HG03354 (cell line): ENCODE data around the gene AMBP.
A peak's percentile ranks its signal among the peaks of the same experiment; 100 is the strongest.
"Not testable (repeated sequence)": the region's sequence is repeated elsewhere in the genome, so short reads cannot be mapped to it uniquely, and the experiment has no call there.

Experiments used
- ATAC-seq: cut with Tn5 transposase; IDR thresholded peaks from one replicate; pipeline ENCODE4 v1.9.1; 2021; ENCODE audit warnings: mild to moderate bottlenecking; ENCODE audit not compliant: unreplicated experiment, poor library complexity, severe bottlenecking

Gene AMBP

DNA sequence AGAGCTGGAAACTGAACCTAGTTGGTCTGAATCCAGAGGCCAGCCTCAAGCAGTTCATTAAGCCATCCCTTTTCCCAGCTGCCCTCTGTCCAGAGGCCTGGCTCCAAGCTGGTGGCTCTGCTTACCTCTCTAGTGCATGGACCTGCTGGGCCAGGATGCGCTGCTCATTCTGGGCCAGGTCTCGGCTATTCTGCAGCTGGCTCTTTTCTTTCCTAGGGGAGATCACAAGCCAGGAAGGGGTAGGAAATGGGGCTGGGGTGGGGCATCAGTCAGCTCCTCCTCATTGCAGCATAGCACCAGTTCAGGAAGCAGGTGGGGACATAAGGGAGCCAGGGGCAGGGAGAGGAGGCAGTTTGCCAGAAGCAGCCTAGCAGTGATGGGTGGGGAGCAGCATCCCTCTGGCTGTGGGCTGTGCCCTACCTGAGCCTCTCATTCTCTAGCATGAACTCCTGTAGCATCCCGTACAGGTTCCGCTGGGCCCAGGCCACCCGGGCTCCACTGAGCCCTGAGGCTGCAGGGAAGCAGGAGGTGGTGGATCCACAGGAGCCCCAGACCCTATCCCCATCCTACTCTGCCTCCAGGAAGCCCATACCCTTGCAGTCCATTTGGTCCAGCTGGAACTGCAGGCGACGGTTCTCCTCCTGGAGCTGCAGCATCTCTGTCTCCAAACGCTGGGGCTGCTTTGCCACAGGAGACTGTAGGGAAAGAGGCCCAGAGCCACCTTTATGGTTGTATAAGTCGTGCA is 15.8 kb upstream of the AMBP start:
- no peak for ATAC-seq

DNA sequence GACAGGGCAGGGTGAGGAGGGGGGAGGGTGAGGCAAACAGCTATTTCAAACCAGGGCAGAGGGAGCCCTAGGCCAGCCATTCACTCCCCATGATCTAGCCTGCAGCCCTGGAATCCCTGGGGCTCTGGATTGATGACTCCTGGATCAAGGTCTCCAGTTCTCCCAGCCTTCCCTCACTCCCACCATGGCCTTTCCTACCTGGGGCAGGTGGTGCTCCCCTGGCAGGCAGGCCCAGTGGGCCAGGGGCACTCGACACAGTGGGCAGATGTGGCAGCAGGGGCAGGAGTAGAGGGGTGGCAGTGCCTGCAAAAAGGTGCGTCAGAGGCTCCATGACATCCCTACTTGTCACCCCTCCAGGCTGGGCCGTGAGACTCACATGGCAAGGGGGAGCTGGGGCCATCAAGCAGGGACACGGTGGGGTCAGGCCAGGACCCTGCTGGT is 15.0 kb upstream of the AMBP start:
- no peak for ATAC-seq

DNA sequence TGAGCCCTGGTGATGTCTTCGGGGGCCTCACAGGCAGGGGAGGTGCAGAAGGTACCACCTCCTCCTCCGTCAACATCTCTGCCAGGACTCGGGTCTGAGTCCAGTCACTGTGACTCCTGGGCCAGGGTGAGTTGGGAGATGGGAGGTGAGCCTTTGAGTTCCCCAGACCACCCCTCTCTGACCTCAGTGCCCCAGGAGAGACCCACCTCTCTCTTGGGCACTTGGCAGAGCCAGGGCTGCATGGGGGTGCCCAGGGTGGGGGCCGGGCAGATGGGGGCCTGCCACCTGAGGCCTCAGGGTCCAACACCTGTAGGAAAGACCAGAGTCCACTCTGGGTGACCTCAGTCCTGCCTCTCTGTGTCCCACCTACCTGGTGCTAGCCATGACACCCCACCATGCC is 14.2 kb upstream of the AMBP start:
- ATAC-seq = no peak

DNA sequence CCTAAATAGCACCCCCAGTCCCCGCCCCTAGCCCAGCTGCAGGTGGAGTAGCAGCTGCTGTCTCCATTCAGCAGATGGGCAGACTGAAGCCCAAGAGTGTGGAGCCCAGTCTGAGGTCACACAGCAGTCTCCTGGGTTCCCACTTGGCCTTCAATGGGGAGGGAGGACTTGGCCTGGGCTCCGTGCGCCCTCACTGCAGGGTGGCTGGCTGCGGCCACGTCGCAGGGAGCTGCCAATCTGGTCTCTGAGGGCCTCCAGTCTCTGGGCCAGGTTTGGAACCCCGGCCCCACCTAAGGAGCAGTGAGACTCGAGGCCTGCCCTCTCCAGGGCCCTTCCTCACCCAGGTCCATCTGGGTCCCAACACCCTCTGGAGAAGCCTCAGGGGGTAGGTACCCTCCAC is 13.6 kb upstream of the AMBP start:
- no peak for ATAC-seq

DNA sequence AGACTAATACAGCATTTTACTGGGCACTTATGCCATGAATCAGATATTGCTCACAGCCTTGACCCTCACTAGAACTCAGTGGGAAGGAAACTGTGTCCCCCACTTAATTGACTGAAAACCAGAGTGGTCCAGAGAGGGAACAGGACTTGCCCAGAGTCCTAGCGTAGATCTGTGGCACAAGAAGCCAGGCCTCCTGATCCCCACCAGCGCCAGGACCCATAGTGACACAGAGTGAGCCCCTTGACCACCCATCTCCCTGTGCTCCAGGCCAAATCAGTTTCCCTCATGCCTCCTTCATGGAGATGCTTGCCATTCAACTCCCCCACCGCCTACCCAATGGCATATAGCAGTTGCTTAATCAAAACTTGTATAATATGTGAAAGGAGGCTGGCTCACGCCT is 12.7 kb upstream of the AMBP start:
- ATAC-seq = no peak

DNA sequence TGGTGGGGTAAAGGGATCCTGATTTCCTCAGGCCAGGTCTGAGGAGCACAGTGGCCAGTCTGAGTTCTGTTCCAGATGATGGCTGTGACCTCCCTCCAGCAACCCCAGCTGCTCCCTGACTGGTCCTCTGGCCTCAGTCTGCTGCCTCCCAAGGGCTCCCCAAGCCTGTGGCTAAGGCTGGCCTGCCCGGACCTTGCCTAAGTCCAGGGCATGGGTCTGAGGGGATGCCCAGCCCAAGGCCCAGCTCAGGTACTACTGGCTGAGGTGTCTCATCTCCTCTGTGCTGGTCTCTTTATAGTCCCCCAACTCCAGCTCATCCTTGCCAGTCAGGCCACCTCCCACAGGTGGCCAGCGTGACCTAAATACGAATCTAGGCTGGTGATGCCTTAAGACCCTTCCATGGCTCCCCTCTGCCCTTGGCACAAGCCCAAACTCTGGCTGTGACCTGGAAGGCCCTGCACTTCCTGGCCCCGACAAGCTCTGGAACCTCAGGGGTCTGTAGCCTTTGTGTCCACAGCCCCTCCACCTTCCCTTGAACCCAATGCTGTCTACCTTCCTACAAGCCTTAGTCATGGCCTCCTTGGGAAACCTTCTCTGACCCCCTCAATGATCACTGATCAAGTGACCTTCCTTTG is 11.2 kb upstream of the AMBP start:
- ATAC-seq = no peak

DNA sequence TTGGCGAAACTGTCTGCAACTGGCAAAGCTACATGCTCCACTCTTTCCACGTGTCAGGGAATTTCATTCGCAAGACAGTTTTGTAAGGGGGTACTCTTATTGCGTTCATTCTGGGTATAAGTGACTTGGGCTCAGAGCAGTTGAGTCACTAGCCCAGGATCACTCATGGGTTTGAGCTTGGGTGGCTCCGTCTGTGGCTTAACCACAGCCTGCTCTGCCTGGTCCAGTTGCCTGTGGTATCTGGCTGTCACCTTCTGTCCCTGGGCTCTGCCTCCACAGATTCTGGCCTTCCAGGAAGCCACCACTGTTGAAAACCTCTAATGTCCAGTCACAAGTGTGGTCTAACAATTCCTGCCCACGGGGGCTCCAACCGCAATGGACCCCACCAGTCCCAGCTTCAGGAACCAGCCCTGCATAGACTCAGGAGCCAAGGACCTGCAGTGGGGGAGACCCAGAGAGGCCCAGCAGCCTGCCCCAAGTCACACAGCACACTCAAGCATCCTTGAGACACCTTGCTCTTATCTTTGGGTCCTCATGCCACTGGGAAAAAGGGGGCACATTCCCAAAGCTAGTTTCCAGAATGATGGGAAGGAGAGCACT is 10.6 kb upstream of the AMBP start:
- no peak for ATAC-seq

DNA sequence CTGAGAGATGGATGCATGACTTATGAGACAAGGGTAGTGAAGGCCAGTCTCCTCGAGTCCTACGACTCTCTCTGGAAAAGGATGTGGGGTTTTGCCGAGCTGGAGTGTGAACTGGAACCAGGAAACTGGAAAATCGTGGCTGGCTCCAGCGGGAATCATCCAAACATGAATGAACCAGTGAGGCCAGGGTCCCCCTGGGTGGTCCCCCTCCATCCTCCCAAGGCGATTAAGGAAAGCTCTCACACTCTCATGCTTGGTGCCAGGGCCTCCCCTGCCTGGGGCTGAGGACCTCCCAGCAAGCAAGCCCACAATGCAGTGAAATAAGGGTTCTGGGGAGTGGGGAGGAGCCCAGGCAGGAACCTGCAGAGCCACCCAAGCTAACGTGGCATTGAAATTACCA is 9.6 kb upstream of the AMBP start:
- ATAC-seq = no peak

DNA sequence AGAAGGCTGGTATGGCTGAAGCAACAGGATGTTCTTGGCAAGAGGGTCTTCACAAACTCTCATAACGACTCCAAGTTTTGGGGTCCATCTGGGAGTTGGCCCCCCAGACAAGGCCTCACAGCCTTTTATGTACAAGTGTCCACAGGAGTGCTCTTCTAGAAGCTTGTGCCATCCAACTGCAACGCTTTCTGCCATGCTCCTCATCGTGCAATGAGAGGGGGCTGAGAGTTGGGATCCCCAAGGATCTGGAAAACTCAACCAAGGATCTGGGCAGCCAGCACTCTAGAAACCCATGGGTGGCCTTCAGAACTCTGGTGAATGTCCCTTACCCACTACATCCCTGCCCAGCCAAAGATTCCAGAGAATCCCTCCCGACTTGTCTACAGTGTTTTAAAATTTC is 8.5 kb upstream of the AMBP start:
- no peak for ATAC-seq

DNA sequence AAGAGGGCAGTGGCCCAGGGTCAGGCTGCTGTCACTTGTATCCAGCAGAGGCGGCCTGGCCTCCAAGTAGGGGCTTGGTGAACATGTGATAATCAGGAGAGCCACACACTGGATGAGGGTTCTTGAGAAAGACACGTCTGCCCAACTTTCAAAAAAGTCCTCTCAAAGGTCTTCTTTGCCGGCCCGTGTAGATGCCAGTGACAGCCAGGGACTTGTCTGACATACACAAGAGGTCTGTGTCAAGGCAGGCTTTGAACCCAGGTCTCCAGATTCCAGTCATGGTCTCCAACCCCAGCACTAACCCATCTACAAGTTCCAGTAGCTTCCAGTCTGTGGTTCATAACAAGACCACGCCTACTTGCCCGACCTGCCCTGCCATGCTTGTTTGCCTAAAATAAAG is 7.9 kb upstream of the AMBP start:
- no peak for ATAC-seq

DNA sequence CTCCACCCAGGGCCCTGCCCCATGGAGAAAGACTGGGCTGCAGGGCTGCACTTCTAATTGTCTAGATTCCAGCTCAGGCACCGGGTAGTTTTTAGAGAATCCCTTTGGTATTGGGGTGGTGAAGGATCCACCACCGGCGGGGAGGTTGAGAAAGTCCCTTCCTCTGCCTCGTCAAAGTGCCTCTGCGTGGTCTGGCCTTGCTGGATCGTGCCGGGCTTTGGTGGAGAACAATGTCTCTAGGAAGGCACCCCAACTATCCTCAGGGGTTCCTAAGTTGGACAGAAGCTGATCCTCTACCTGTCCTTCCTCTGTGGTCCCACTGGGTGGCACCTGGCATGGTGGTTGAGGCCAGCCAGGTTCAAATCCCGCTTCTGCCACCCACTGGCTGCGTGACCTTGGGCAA is 7.3 kb upstream of the AMBP start:
- no peak for ATAC-seq

DNA sequence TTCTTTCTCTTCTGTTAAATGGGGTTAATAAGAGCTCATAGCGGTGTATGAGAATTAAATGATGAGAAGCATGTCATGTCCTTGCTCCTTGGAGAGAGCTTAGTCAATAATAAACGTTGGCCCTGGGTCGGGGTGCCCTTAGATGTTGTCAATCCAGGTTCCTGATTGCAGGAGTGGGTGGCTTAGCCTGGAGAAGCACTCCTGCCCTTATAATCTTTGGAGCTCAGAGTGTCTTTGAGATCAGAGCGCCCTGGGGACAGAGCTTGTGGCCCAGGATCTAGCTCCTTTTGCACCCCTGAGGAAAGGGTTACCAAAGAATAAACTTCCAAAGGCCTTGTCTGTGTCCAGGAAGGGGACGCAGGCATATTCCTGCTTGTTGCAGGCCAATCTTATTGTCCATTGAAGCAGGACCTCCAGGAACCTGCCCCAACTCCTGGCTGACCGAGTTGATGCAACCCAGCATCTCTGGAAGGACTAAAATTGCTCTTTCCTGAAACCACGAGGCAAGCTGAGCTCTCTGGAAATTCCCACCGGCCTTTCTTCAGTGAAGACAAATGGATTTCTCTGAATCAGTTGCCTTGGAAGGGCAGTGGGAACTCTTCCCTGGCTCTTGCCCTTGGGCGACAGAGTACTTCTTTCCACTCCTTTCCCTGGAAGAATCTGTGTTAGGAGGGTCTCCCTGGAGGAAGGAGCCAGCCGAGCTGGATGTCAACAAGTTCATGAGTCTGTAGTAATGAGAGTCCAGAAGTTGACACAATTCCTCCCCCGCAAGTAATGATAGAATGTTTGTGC is 6.4 kb upstream of the AMBP start:
- no peak for ATAC-seq

DNA sequence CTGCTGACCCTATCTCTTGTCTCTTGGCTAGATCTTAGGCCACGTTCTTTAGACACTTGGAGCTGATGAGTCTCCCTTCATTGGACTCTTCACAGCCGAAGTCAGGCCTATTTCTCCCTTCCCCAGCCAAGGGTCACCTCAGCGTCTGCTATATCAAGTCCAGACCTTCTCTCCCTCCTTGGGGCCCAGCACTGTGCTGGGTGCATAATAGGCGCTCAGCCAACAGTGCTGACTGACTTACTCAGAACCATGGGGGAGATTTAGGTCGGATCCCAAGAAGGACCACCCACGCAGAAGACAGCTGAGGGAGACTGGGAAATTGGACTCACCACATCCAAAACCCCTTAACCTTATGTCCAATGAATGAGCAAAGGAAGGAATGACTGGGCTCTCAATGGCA is 5.6 kb upstream of the AMBP start:
- no peak for ATAC-seq

DNA sequence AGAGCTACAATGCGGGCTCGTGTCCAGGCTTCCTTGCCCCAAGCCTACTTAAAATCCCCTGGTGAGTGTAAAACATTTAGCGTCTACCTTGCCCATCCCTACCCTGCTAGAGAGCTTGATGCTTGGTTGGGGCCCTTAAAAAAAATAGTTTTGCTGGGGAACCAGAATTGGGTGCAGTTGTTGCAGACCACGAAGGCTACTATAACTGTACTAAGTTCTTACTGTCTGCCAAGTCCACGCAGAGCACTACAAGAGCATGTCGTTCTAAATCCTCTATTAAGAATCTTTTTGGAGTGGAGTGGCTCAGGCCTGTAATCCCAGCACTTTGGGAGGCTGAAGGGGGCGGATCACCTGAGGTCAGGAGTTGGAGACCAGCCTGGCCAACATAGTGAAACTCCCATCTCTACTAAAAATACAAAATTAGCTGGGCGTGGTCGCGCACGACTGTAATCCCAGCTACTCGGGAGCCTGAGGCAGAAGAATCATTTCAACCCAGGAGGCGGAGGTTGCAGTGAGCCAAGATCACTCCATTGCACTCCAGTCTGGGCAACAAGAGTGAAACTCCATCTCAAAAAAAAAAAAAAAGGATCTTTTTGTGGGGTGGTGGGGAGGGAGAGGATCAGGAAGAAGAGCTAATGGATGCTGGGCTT is 4.8 kb upstream of the AMBP start:
- ATAC-seq = not testable (repeated sequence)

DNA sequence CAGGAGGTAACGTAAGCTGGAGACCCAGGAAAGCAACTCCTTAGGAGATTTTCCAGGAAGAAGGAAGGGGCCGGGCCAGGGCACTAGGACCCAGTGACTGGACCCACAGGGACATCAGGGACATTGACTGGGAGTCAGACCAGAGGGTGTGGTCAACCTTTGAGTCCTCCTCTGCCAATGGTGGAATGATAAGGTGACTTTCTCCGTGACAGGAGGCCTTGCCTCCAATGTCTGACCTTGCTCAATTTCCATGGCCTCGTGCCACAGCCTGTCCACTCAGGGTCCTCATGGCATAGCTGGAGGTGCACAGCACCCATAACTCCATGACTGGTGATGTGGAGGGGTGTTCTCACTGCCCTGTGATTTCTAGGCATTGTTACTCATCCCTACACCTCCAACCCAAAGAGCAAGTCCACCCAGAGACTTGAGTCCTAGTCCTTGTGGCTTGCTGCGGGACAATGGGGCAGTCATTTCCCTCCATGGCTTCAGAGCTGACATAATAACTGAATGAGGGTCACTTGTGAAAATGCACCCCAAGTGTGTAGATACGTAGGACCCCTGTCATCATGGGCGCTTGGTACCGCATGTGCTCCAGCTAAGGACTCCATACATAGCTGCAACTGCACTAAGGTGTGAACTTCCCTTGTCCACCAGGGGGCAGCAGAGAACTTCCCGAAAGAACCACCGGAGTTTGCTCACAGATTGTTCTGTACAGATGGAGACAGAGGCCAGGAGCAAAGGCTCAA is 4.1 kb upstream of the AMBP start:
- peak; percentile 85 for ATAC-seq

DNA sequence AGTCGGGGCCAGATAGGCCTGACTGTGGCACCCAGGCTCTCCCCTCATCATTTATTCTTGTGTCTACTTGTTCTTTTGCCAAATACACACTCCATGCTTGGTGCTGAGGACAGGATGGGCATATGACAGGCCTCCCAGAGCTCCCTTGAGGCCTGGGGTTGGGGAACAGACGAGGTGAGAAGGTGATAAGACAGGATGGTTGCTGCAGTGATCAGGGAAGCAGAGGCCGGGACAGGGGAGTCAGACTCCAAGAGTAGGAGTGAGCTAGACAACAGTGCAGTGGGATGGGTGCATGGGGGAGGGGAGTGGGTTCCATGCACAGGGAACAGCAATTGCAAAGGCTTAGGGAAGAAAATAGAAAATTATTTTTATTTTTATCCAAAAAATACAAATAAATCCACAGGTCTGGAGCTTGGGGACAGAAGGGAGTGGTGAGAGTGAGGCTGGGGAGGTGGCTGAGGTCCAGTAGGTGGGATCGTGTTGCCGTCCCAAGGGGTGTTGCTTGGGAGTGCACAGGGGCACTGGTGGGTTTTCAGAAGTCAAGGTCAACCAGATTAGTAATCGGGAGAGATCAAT is 3.4 kb upstream of the AMBP start:
- ATAC-seq = no peak

DNA sequence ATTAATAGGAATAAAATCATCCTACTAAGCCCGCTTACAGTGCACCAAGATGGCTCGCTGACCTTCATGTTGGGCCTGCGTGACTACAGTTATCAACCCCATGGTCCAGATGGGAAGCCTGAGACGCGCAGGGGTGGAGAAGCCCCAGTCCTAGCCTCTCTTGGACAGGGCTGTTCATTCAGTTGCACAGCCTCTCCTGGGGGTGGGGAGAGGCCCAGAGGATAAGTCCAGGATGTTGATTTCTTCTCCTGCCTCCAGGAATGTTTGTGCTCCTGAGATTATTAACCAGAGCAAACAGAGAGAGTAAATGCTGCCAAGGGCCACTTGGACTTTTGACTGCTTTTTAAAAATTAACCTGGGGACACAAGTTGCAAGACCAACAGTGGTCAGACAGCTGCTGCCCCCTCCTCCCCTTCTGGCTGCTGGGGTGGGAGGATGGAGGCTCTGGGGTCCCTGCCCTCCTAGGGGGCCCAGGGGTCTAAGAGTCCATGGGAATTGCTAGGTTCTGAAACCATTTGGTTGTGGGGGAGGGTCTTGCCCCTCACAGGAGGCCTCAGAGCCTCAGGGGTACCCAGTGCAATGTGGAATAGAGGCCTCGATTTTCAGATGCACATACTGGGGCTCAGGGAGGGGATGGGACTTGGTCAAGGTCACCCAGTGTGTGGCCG is 2.8 kb upstream of the AMBP start:
- no peak for ATAC-seq

DNA sequence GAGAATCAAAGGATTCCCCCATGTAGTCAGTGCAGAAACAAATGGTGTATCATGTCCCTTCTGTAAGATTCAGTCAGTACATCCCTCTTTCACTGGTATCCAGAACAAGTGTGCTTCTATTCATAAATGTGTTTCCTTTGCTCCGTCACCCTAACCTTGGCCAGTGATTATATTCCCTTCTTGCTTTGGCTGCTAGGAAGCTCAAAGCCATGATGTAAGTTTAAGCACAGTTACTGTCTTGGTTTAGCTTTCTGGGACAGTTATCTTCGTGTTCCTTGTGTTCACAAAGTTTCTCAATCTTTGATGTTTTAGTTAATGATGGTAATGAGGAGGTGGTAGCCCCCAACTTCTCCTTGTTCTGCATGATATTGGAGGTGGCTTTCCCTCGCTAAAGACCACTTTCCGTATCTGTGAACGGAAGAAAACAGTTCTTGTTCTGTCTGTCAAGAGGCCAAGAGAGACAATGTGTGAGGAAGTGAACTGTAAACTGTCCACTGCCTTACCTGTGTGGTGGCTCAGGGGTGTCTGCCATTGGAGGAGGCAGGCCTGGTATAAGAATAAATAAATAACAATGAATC is 2.2 kb upstream of the AMBP start:
- ATAC-seq = no peak
